Sigmoid colon (tissue), 7 donors: Measurements from ENCODE around the gene NKX2-3. TPM values are rescaled to one million over a fixed set of nuclear protein-coding genes. Genes with fewer than 3 reads are reported as not detected.

ENCODE experiments used
- polyA plus RNA-seq, 3 donors: library from polyadenylated mRNA; stranded (reverse); fragments of 200-250 nt; gene quantifications; one replicate each; pipeline ENCODE4 v1.2.3, GENCODE V29; 2013
- total RNA-seq, 4 donors: library from RNA; depleted of rRNA; stranded (reverse); fragments of >200 nt; gene quantifications; one replicate each; pipeline ENCODE4 v1.1.0, GENCODE V29; 2016
- donor health status: healthy with polysubstance abuse.
- donor health status: Bipolar disorder and iron deficiency.
- donor health status: healthy.

Gene NKX2-3
- total and polyA plus RNA-seq, 7 donors: 5.8 to 49.9 (median 32.4) TPM

Other genes starting within 250 kb of the NKX2-3 start
- 1 to 10 TPM; 1.1 to 2.2 (median 1.2) TPM for gene CNNM1, start 203.6 kb upstream of the NKX2-3 start, total RNA-seq
- under 1 TPM in 1 of 3 donors, not detected in 2; 0.23 TPM for gene CNNM1, start 203.6 kb upstream of the NKX2-3 start, polyA plus RNA-seq
- gene GOT1, start 102.3 kb upstream of the NKX2-3 start, total RNA-seq: 10 to 100 TPM; 13.4 to 29.6 (median 15.4) TPM
- gene GOT1, start 102.3 kb upstream of the NKX2-3 start, polyA plus RNA-seq: 10 to 100 TPM; 61.9 to 73.5 (median 64.7) TPM
- 10 to 100 TPM; 25.7 to 65.1 (median 39.7) TPM for gene SLC25A28, start 87.5 kb downstream of the NKX2-3 start, total RNA-seq
- 10 to 100 TPM; 18.0 to 49.2 (median 23.4) TPM for gene SLC25A28, start 87.5 kb downstream of the NKX2-3 start, polyA plus RNA-seq
- gene ENTPD7, start 126.6 kb downstream of the NKX2-3 start, total RNA-seq: 1 to 10 TPM; 2.9 to 5.5 (median 3.9) TPM
- gene ENTPD7, start 126.6 kb downstream of the NKX2-3 start, polyA plus RNA-seq: 1 to 10 TPM; 1.2 to 6.6 (median 3.5) TPM
- gene COX15, start 199.2 kb downstream of the NKX2-3 start, total RNA-seq: 10 to 100 TPM; 23.0 to 35.0 (median 27.3) TPM
- gene COX15, start 199.2 kb downstream of the NKX2-3 start, polyA plus RNA-seq: 10 to 100 TPM; 17.4 to 23.4 (median 18.0) TPM
- 10 to 100 TPM; 29.4 to 30.7 (median 30.0) TPM for gene CUTC, start 199.3 kb downstream of the NKX2-3 start, total RNA-seq
- 10 to 100 TPM; 16.4 to 21.4 (median 21.0) TPM for gene CUTC, start 199.3 kb downstream of the NKX2-3 start, polyA plus RNA-seq
- gene ABCC2, start 249.7 kb downstream of the NKX2-3 start, total RNA-seq: 1 to 10 TPM in 3 of 4 donors, under 1 TPM in 1; 0.41 to 3.9 (median 1.3) TPM
- 1 to 10 TPM in 1 of 3 donors, under 1 TPM in 1, not detected in 1; 0.86 to 1.8 TPM for gene ABCC2, start 249.7 kb downstream of the NKX2-3 start, polyA plus RNA-seq